Smooth muscle cell (in vitro differentiated cells): ENCODE data around the gene FIGNL2. TPM values are rescaled to one million over a fixed set of nuclear protein-coding genes. Genes with fewer than 3 reads are reported as not detected.
"Not testable (repeated sequence)": the region's sequence is repeated elsewhere in the genome, so short reads cannot be mapped to it uniquely, and the experiment has no call there.

Experiments used
- DNase-seq: peaks from one replicate; lab custom pipeline; 2025; ENCODE audit not compliant: unreplicated experiment; lab: John Stamatoyannopoulos, UW
- H2AFZ ChIP-seq: fragments of 200-600 bp; sonication (generic); 2 replicates; pipeline ENCODE4 v1.6.0; 2016; ENCODE audit warnings: antibody characterized with exemption, low read depth, mild to moderate bottlenecking
- H3F3A ChIP-seq: fragments of 200-600 bp; sonication (generic); 2 replicates; pipeline ENCODE4 v1.6.0; 2017; ENCODE audit warnings: antibody characterized with exemption, low read depth
- H3K27ac ChIP-seq: fragments of 200-600 bp; sonication (generic); 2 replicates; pipeline ENCODE4 v1.5.1; 2016; ENCODE audit warnings: low read depth, mild to moderate bottlenecking
- H3K27me3 ChIP-seq: fragments of 200-600 bp; sonication (generic); 2 replicates; pipeline ENCODE4 v1.6.1; 2016; ENCODE audit warnings: low read depth, mild to moderate bottlenecking
- H3K36me3 ChIP-seq: fragments of 200-600 bp; sonication (generic); 2 replicates; pipeline ENCODE4 v1.5.1; 2016; ENCODE audit warnings: low read depth
- H3K4me1 ChIP-seq: fragments of 200-600 bp; sonication (generic); 2 replicates; pipeline ENCODE4 v1.5.1; 2016; ENCODE audit warnings: low read depth
- H3K4me2 ChIP-seq: fragments of 200-600 bp; sonication (generic); 2 replicates; pipeline ENCODE4 v1.6.0; 2016; ENCODE audit warnings: mild to moderate bottlenecking
- H3K4me3 ChIP-seq: fragments of 200-600 bp; sonication (generic); 2 replicates; pipeline ENCODE4 v1.5.1; 2016; ENCODE audit warnings: mild to moderate bottlenecking
- H3K79me2 ChIP-seq: fragments of 200-600 bp; sonication (generic); 2 replicates; pipeline ENCODE4 v1.6.0; 2016; ENCODE audit warnings: low read depth, mild to moderate bottlenecking
- H3K9ac ChIP-seq: fragments of 200-600 bp; sonication (generic); 2 replicates; pipeline ENCODE4 v1.6.0; 2016; ENCODE audit warnings: low read depth
- H3K9me3 ChIP-seq: fragments of 200-600 bp; sonication (generic); replicated peaks from 2 replicates; pipeline ENCODE4 v1.5.1; 2016; ENCODE audit warnings: low read depth
- H4K20me1 ChIP-seq: fragments of 200-600 bp; sonication (generic); 2 replicates; pipeline ENCODE4 v1.6.0; 2016; ENCODE audit warnings: low read depth
- CTCF ChIP-seq: fragments of 200-600 bp; sonication (generic); IDR thresholded peaks from 2 replicates; pipeline ENCODE4 v1.5.1; 2017; ENCODE audit warnings: borderline replicate concordance, mild to moderate bottlenecking, antibody characterized with exemption; ENCODE audit not compliant: insufficient read depth, poor library complexity, severe bottlenecking
- WGBS: methylation state at CpG from one replicate; pipeline ENCODE4 v1.1.7; 2016; ENCODE audit warnings: low lambda C conversion rate; 5-methylcytosine and 5-hydroxymethylcytosine counted together
- polyA plus RNA-seq: library from polyadenylated mRNA; unstranded; fragments of >200 nt; fragmentation: Nextera tagmentation; extraction: Ambion mirVana; gene quantifications from 2 replicates; pipeline ENCODE4 v1.2.1, GENCODE V29; 2016
- total RNA-seq: library from RNA; depleted of rRNA; stranded (reverse); fragments of >200 nt; gene quantifications from 2 replicates; pipeline ENCODE4 v1.2.3, GENCODE V29; 2014

Gene FIGNL2
- total and polyA plus RNA-seq, 2 experiments from 2014 or later: 1.1 to 2.7 TPM

- WGBS: 62% methylated on average over 10 of the region's 10 CpGs
- Histone ChIP-seq H4K20me1 (no peaks in the 10 kb centered on the region), H3K9ac (no peak overlapping the region), H3K27me3 (no peaks in the 10 kb centered on the region), H3K9me3 (no peaks in the 10 kb centered on the region), H3K4me1 (no peaks in the 10 kb centered on the region), H3K36me3 (no peaks in the 10 kb centered on the region), H2AFZ (peak overlapping the region; percentile 11), H3K4me2 (peak overlapping the region; percentile 22), H3K79me2 (no peaks in the 10 kb centered on the region), H3F3A (peaks cover 7% of the 10 kb centered on the region), H3K4me3 (no peak overlapping the region), H3K27ac (peak overlapping the region; percentile 34)
- no peak for TF ChIP-seq CTCF
- DNase-seq: no peak
Observed at GRCh38 chr12:51886021-51886710, 37.6 kb upstream of the FIGNL2 start.

GRCh38 chr12:51885294-51886020 is 36.9 kb upstream of the FIGNL2 start:
- H3K79me2 ChIP-seq, H3K36me3 ChIP-seq, H2AFZ ChIP-seq, H3K9me3 ChIP-seq, H3K4me2 ChIP-seq, H3K4me3 ChIP-seq, H4K20me1 ChIP-seq, H3F3A ChIP-seq, H3K4me1 ChIP-seq, H3K27ac ChIP-seq, H3K9ac ChIP-seq, H3K27me3 ChIP-seq, DNase-seq: not testable (repeated sequence)
- 100% methylated on average over 10 of the region's 10 CpGs for WGBS

GRCh38 chr12:51884676-51885229 is 36.2 kb upstream of the FIGNL2 start:
- Histone ChIP-seq H3K9me3 (no peaks in the 10 kb centered on the region), H3K4me3 (no peak overlapping the region), H3F3A (peaks cover 7% of the 10 kb centered on the region), H3K27me3 (no peaks in the 10 kb centered on the region), H3K79me2 (no peaks in the 10 kb centered on the region), H3K36me3 (no peaks in the 10 kb centered on the region), H4K20me1 (no peaks in the 10 kb centered on the region), H2AFZ (no peak overlapping the region), H3K4me1 (no peaks in the 10 kb centered on the region), H3K27ac (no peak overlapping the region), H3K9ac (no peak overlapping the region), H3K4me2 (no peak overlapping the region)
- TF ChIP-seq CTCF: no peak
- 78% methylated on average over 11 of the region's 11 CpGs for WGBS
- DNase-seq: no peak

- Histone ChIP-seq H4K20me1 (no peaks in the 10 kb centered on the region), H3K79me2 (no peaks in the 10 kb centered on the region), H2AFZ (no peak overlapping the region), H3K27ac (no peak overlapping the region), H3K27me3 (no peaks in the 10 kb centered on the region), H3F3A (peaks cover 7% of the 10 kb centered on the region), H3K4me3 (no peak overlapping the region), H3K4me1 (no peaks in the 10 kb centered on the region), H3K9me3 (no peaks in the 10 kb centered on the region), H3K9ac (no peak overlapping the region), H3K36me3 (no peaks in the 10 kb centered on the region), H3K4me2 (no peak overlapping the region)
- DNase-seq: no peak
- no peak for TF ChIP-seq CTCF
- WGBS: 87% methylated on average over 4 of the region's 4 CpGs
Observed at GRCh38 chr12:51883998-51884675, 35.6 kb upstream of the FIGNL2 start.
